K562 (cell line): ENCODE data around the gene CHD5. TPM values are rescaled to one million over a fixed set of nuclear protein-coding genes. Genes with fewer than 3 reads are reported as not detected.

Source experiments
- ATF7 ChIP-seq: fragments of 450-650 bp; IDR thresholded peaks from 2 replicates; pipeline ENCODE4 v1.7.1; 2014; ENCODE audit warnings: mild to moderate bottlenecking, moderate library complexity
- BCLAF1 ChIP-seq, 2 experiments: fragments of 450-650 bp in 1 of 2; IDR thresholded peaks; 2 replicates each; pipeline ENCODE4 v1.6.1; 2011 to 2017; ENCODE audit warnings: low read depth in 2 of 2, antibody characterized with exemption in 1 of 2, borderline replicate concordance in 1 of 2, low read length in 1 of 2, mild to moderate bottlenecking in 1 of 2, mixed read lengths in 1 of 2; ENCODE audit not compliant: control insufficient read depth in 1 of 2
- BDP1 ChIP-seq: IDR thresholded peaks from 3 replicates; pipeline ENCODE4 v1.6.1; 2011; ENCODE audit not compliant: insufficient read length, insufficient read depth
- E2F6 ChIP-seq, 2 experiments: IDR thresholded peaks; 2 replicates each; pipeline ENCODE4 v1.6.1; 2011; ENCODE audit warnings: borderline replicate concordance in 1 of 2, control low read depth in 1 of 2, low read depth in 1 of 2, low read length in 1 of 2, mild to moderate bottlenecking in 1 of 2, mixed read lengths in 1 of 2, moderate library complexity in 1 of 2; ENCODE audit not compliant: insufficient read depth in 1 of 2, insufficient read length in 1 of 2, poor library complexity in 1 of 2, severe bottlenecking in 1 of 2; ENCODE audit errors: extremely low read depth in 1 of 2
- ELF2 ChIP-seq: fragments of 250-450 bp; sonication (Bioruptor Pico); IDR thresholded peaks from 2 replicates; pipeline ENCODE4 v1.5.0; 2021; ENCODE audit warnings: mild to moderate bottlenecking
- FOSL1 ChIP-seq: fragments of 200-800 bp; sonication (Bioruptor generic); conservative IDR thresholded peaks from 2 replicates; pipeline ENCODE4 v1.6.1; 2016; ENCODE audit warnings: missing genetic modification characterization, missing compliant biosample characterization
- HMG20A ChIP-seq: fragments of 450-650 bp; formaldehyde crosslinking; conservative IDR thresholded peaks from 2 replicates; pipeline ENCODE4 v1.4.0; 2020; ENCODE audit warnings: mild to moderate bottlenecking, mixed read lengths
- MAFG ChIP-seq: fragments of 450-650 bp; conservative IDR thresholded peaks from 2 replicates; pipeline ENCODE4 v1.6.1; 2016; ENCODE audit warnings: missing genetic modification characterization, missing compliant biosample characterization
- MTA3 ChIP-seq: fragments of 450-650 bp; formaldehyde crosslinking; IDR thresholded peaks from 2 replicates; pipeline ENCODE4 v1.6.1; 2017; ENCODE audit warnings: mild to moderate bottlenecking, borderline replicate concordance
- MYBL2 ChIP-seq, 2 experiments: fragments of 450-650 bp in 1 of 2; sonication (generic) in 1 of 2; formaldehyde crosslinking in 1 of 2; IDR thresholded peaks; 2 replicates each; pipeline versions ENCODE4 v1.6.1 to v1.8.1; 2017 to 2022; ENCODE audit warnings: borderline replicate concordance in 1 of 2, inconsistent platforms in 1 of 2, low read depth in 1 of 2, mild to moderate bottlenecking in 1 of 2, missing genetic modification reagents in 1 of 2, moderate library complexity in 1 of 2
- NCOA2 ChIP-seq, 2 experiments: fragments of 450-650 bp; IDR thresholded peaks; 2 replicates each; pipeline ENCODE4 v1.6.1; 2018; ENCODE audit warnings: mild to moderate bottlenecking in 2 of 2, moderate library complexity in 1 of 2; ENCODE audit not compliant: partially characterized antibody in 2 of 2
- SIRT6 ChIP-seq: IDR thresholded peaks from one replicate; pipeline ENCODE4 v1.6.1; 2012; ENCODE audit warnings: low read depth, mild to moderate bottlenecking, control low read depth, inconsistent platforms, low read length, moderate library complexity
- SMARCA4 ChIP-seq: fragments of 450-650 bp; IDR thresholded peaks from 2 replicates; pipeline ENCODE4 v1.6.1; 2016
- TCF3 ChIP-seq: sonication (generic); formaldehyde crosslinking; IDR thresholded peaks from 2 replicates; pipeline ENCODE4 v1.4.0; 2020; ENCODE audit warnings: mild to moderate bottlenecking, missing genetic modification reagents
- UBTF ChIP-seq, 2 experiments: IDR thresholded peaks; 2 replicates each; pipeline ENCODE4 v1.6.1; 2012; ENCODE audit warnings: improper control_type of control experiment in 2 of 2, low read depth in 2 of 2, low read length in 2 of 2, borderline replicate concordance in 1 of 2
- ZFP36 ChIP-seq: fragments of 150-350 bp; IDR thresholded peaks from 2 replicates; pipeline ENCODE4 v1.6.1; 2018; ENCODE audit warnings: low read length, low read depth; ENCODE audit not compliant: partially characterized antibody
- ZNF121 ChIP-seq: sonication (generic); formaldehyde crosslinking; conservative IDR thresholded peaks from 2 replicates; pipeline ENCODE4 v1.8.0; 2022; ENCODE audit warnings: missing genetic modification reagents
- ZNF133 ChIP-seq: fragments of 250-450 bp; sonication (Bioruptor Pico); IDR thresholded peaks from 2 replicates; pipeline ENCODE4 v1.4.0; 2020; ENCODE audit warnings: mild to moderate bottlenecking
- ZNF212 ChIP-seq: fragments of 450-650 bp; formaldehyde crosslinking; IDR thresholded peaks from 2 replicates; pipeline ENCODE4 v1.4.0; 2020; ENCODE audit warnings: mild to moderate bottlenecking
- ZNF695 ChIP-seq: fragments of 450-650 bp; formaldehyde crosslinking; IDR thresholded peaks from 2 replicates; pipeline ENCODE4 v1.4.0; 2020; ENCODE audit warnings: mild to moderate bottlenecking, moderate library complexity
- ZSCAN29 ChIP-seq: fragments of 450-650 bp; IDR thresholded peaks from 2 replicates; pipeline ENCODE4 v1.6.1; 2017
- polyA plus RNA-seq, 8 experiments: library from polyadenylated mRNA; depleted of rRNA in 4 of 8; stranded (reverse) in 5 of 8; unstranded in 3 of 8; fragments of >200 nt; fragmentation: Nextera tagmentation in 2 of 8; fragmentation: Illumina TruSeq in 1 of 8; extraction: Ambion mirVana in 2 of 8; extraction: Trizol in 1 of 8; gene quantifications; 2 replicates each; pipeline versions ENCODE4 v1.2.1 to v1.2.3, GENCODE V29; 2011 to 2014; ENCODE audit warnings: inconsistent platforms in 1 of 8, missing spikeins in 1 of 8
- total RNA-seq, 7 experiments: library from RNA; depleted of rRNA in 6 of 7; stranded (reverse); fragments of >200 nt in 6 of 7; fragmentation: Illumina TruSeq in 2 of 7; extraction: Trizol in 2 of 7; gene quantifications; 2 replicates each; pipeline versions ENCODE4 v1.2.1 to v1.2.3, GENCODE V29; 2011 to 2021; ENCODE audit warnings: low replicate concordance in 1 of 7

The CHD5 gene
- total and polyA plus RNA-seq, 9 of the 15 experiments (the other 6 are each of a cell fraction or from before 2014, with no cell fraction given), result 0.03 to 0.52 (median 0.11) TPM; not detected in 2

- no peak for TF ChIP-seq ZNF695 (CRISPR knock-in tag)
- no peak for TF ChIP-seq ELF2 (CRISPR knock-in tag)
- no peak for TF ChIP-seq ZNF212
- no peak for TF ChIP-seq ZFP36
- TF ChIP-seq ZNF133, result no peak
- TF ChIP-seq SIRT6, result peak; percentile 76
- TF ChIP-seq MAFG (tag), result no peak
- TF ChIP-seq BDP1, result no peak
- no peak for TF ChIP-seq ZNF121
- TF ChIP-seq UBTF (IDR thresholded peaks at IDR 0.05; ENCODE audit: borderline replicate concordance in 1 of 2, low read depth in 2 of 2, low read length in 2 of 2), result peak in 1 of 2 experiments; percentile 15; a peak in 1 of 4 replicates
- no peak for TF ChIP-seq MTA3
- TF ChIP-seq ATF7, result no peak
- no peak for TF ChIP-seq FOSL1 (tag)
- 0 out of 2 replicates have a peak, but pooled peaks have one; percentile 33 for TF ChIP-seq TCF3 (CRISPR knock-in tag)
- TF ChIP-seq BCLAF1 (IDR thresholded peaks at IDR 0.05; ENCODE audit: borderline replicate concordance in 1 of 2, control insufficient read depth in 1 of 2, low read depth in 2 of 2, low read length in 1 of 2), result no peak
- TF ChIP-seq E2F6 (IDR thresholded peaks at IDR 0.05; ENCODE audit: borderline replicate concordance in 1 of 2, extremely low read depth in 1 of 2, insufficient read depth in 1 of 2, insufficient read length in 1 of 2, low read depth in 1 of 2, low read length in 1 of 2, poor library complexity in 1 of 2, severe bottlenecking in 1 of 2), result no peak
- no peak for TF ChIP-seq ZSCAN29
- no peak for TF ChIP-seq MYBL2 (IDR thresholded peaks at IDR 0.05; ENCODE audit: low read depth)
- no peak for TF ChIP-seq MYBL2 (CRISPR knock-in tag; IDR thresholded peaks at IDR 0.05; ENCODE audit: borderline replicate concordance)
- TF ChIP-seq HMG20A, result no peak
- TF ChIP-seq SMARCA4, result peak; percentile 23; the same call in 1 of the 2 replicates
- TF ChIP-seq NCOA2 (IDR thresholded peaks at IDR 0.05; ENCODE audit: partially characterized antibody in 2 of 2), result no peak
Observed at GRCh38 chr1:6198646-6199297, 18.7 kb upstream of the CHD5 start (continued).
